ENCODE data around the gene PHF12.

- TF ChIP-seq CTCF (IDR thresholded peaks at IDR 0.05; ENCODE audit: insufficient read depth, low read length, poor library complexity, severe bottlenecking) (peak; percentile 98), EZH2phosphoT487 (conservative IDR thresholded peaks at IDR 0.05; ENCODE audit: low read length) (no peak)
Observed at GRCh38 chr17:28902819-28903545, 48.3 kb downstream of the PHF12 start, which contains the start of gene DHRS13.
